ENCODE measurements around the gene COL4A6. TPM values are rescaled to one million over a fixed set of nuclear protein-coding genes. Genes with fewer than 3 reads are reported as not detected.

Gene COL4A6
- total RNA-seq, 1 experiment from 2014 or later = 2.4 TPM

GRCh38 chrX:108130889-108131288 lies 307.3 kb downstream of the COL4A6 start:
- POLR2A ChIA-PET = no interaction called here
- Histone ChIP-seq H3K27me3 (ENCODE audit: insufficient read depth, low read length) (no peaks in the 10 kb centered on the region), H3K9me2 (ENCODE audit: insufficient read depth) (no peaks in the 10 kb centered on the region), H3K9me3 (ENCODE audit: control insufficient read depth in 1 of 2, insufficient read depth in 1 of 2, low read depth in 1 of 2, low read length in 2 of 2) (no peaks in the 10 kb centered on the region), H4K20me1 (ENCODE audit: insufficient read depth) (no peaks in the 10 kb centered on the region), H3K9ac (ENCODE audit: low read length) (no peak overlapping the region), H3K27ac (ENCODE audit: low read depth, low read length) (no peak overlapping the region), H3K36me3 (ENCODE audit: control insufficient read depth in 1 of 2, insufficient read depth in 2 of 2, low read length in 2 of 2) (no peaks in the 10 kb centered on the region), H3K4me1 (ENCODE audit: control insufficient read depth in 1 of 2, insufficient read depth in 2 of 2, low read length in 2 of 2) (peaks cover 0 to 7% of the 10 kb centered on the region in 2 experiments; a peak in 2 of 4 replicates), H3K79me2 (ENCODE audit: insufficient read depth, low read length) (no peaks in the 10 kb centered on the region), H3K4me3 (replicated peaks in 1 of 2; ENCODE audit: low read depth in 1 of 2, low read length in 2 of 2) (no peak overlapping the region), H2AFZ (ENCODE audit: low read depth, low read length, poor library complexity, severe bottlenecking) (no peak overlapping the region), H3K4me2 (ENCODE audit: low read length) (no peak overlapping the region)
- ATAC-seq = no peak
- intact Hi-C loops (cut with micrococcal nuclease) = no loop called here
- no TSS peak for BruUV-seq (replicated peaks)
- DNase-seq (ENCODE audit: low read depth, low spot score) = no peak
- TF ChIP-seq FOSL1 (IDR thresholded peaks at IDR 0.05; ENCODE audit: low read depth) (no peak), POLR2AphosphoS5 (IDR thresholded peaks at IDR 0.05; ENCODE audit: low read depth, low read length) (no peak), ELF1 (IDR thresholded peaks at IDR 0.05; ENCODE audit: borderline replicate concordance, low read depth) (no peak), JUND (IDR thresholded peaks at IDR 0.05) (no peak), EGR1 (IDR thresholded peaks at IDR 0.05; ENCODE audit: low read depth) (no peak), EZH2 (IDR thresholded peaks at IDR 0.05) (no peak), CEBPB (IDR thresholded peaks at IDR 0.05; ENCODE audit: low read depth) (no peak), ZFX (IDR thresholded peaks at IDR 0.05) (no peak), EZH2phosphoT487 (IDR thresholded peaks at IDR 0.05; ENCODE audit: borderline replicate concordance) (no peak), ZNF274 (IDR thresholded peaks at IDR 0.05; ENCODE audit: low read depth, low read length) (no peak)
- TF ChIP-seq, protein P1, sequence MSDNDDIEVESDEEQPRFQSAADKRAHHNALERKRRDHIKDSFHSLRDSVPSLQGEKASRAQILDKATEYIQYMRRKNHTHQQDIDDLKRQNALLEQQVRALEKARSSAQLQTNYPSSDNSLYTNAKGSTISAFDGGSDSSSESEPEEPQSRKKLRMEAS (IDR thresholded peaks at IDR 0.05) = no peak
- RAD21 ChIA-PET (ENCODE audit: low non-redundant PET in 1 of 2, low total read pairs in 2 of 2, uncharacterized antibody in 2 of 2, unreplicated experiment in 2 of 2) = no interaction called here
- CTCF ChIA-PET = no interaction called here

- no peaks in the 10 kb centered on the region for H3K27me3 ChIP-seq (ENCODE audit: insufficient read depth, low read length)
- H3K4me2 ChIP-seq (ENCODE audit: low read length) = no peak overlapping the region
- DNase-seq (ENCODE audit: low read depth, low spot score) = no peak
- no peaks in the 10 kb centered on the region for H3K36me3 ChIP-seq (ENCODE audit: control insufficient read depth in 1 of 2, insufficient read depth in 2 of 2, low read length in 2 of 2)
- no peaks in the 10 kb centered on the region for H3K9me2 ChIP-seq (ENCODE audit: insufficient read depth)
- peaks cover 0 to 7% of the 10 kb centered on the region in 2 experiments; a peak in 2 of 4 replicates for H3K4me1 ChIP-seq (ENCODE audit: control insufficient read depth in 1 of 2, insufficient read depth in 2 of 2, low read length in 2 of 2)
- H3K9me3 ChIP-seq (ENCODE audit: control insufficient read depth in 1 of 2, insufficient read depth in 1 of 2, low read depth in 1 of 2, low read length in 2 of 2) = no peaks in the 10 kb centered on the region
- H3K27ac ChIP-seq (ENCODE audit: low read depth, low read length) = no peak overlapping the region
- RAD21 ChIA-PET (ENCODE audit: low non-redundant PET in 1 of 2, low total read pairs in 2 of 2, uncharacterized antibody in 2 of 2, unreplicated experiment in 2 of 2) = no interaction called here
- no peak overlapping the region for H3K9ac ChIP-seq (ENCODE audit: low read length)
- no peaks in the 10 kb centered on the region for H3K79me2 ChIP-seq (ENCODE audit: insufficient read depth, low read length)
- CTCF ChIA-PET = no interaction called here
- TF ChIP-seq ATF3 (IDR thresholded peaks at IDR 0.05) = no peak
- no peak for ATAC-seq
- no peaks in the 10 kb centered on the region for H4K20me1 ChIP-seq (ENCODE audit: insufficient read depth)
- no peak overlapping the region for H3K4me3 ChIP-seq (replicated peaks in 1 of 2; ENCODE audit: low read depth in 1 of 2, low read length in 2 of 2)
- no peak overlapping the region for H2AFZ ChIP-seq (ENCODE audit: low read depth, low read length, poor library complexity, severe bottlenecking)
- intact Hi-C loops (cut with micrococcal nuclease) = no loop called here
- POLR2A ChIA-PET = no interaction called here
- no TSS peak for BruUV-seq (replicated peaks)
Measured at GRCh38 chrX:108127152-108127551, 311.1 kb downstream of the COL4A6 start.
